ENCODE measurements around the gene AGBL3. TPM values are rescaled to one million over a fixed set of nuclear protein-coding genes. Genes with fewer than 3 reads are reported as not detected.

The AGBL3 gene
- total RNA-seq, 4 donors from 2014 or later, result 0.35 to 3.6 (median 0.55) TPM

- Histone ChIP-seq H3K4me3 (no peak overlapping the region), H3K27ac (peak overlapping the region in 2 of 4 donors; percentile 7 to 12), H3K27me3 (no peaks in the 10 kb centered on the region), H3K36me3 (no peaks in the 10 kb centered on the region), H3K9me3 (no peaks in the 10 kb centered on the region), H3K4me1 (peaks cover 9 to 28% (median 10%) of the 10 kb centered on the region in 3 donors)
- intact Hi-C loops (cut with DNase I), result no loop called here
- no peak for TF ChIP-seq CTCF (IDR thresholded peaks at IDR 0.05)
- TF ChIP-seq POLR2A (IDR thresholded peaks at IDR 0.05), result no peak
- 87 to 100% methylated on average over 1 to 3 of the region's 3 CpGs for WGBS, 2 donors
- no peak for DNase-seq
These were observed 157.8 kb downstream of the AGBL3 start for GRCh38 chr7:135143885-135144668.

- WGBS, 2 donors, result 10 to 23% methylated on average over 6 of the region's 6 CpGs
- peak overlapping the region; percentile 86 to 97 (median 91) for H3K27ac ChIP-seq
- H3K4me1 ChIP-seq, result peaks cover 10 to 50% (median 18%) of the 10 kb centered on the region in 3 donors
- intact Hi-C loops (cut with DNase I), result no loop called here
- H3K9me3 ChIP-seq, result no peaks in the 10 kb centered on the region
- peak overlapping the region; percentile 29 to 74 (median 49) for H3K4me3 ChIP-seq
- H3K27me3 ChIP-seq, result no peaks in the 10 kb centered on the region
- TF ChIP-seq CTCF (IDR thresholded peaks at IDR 0.05) (no peak), POLR2A (IDR thresholded peaks at IDR 0.05) (no peak)
- no peaks in the 10 kb centered on the region for H3K36me3 ChIP-seq
- DNase-seq, result no peak
These were observed 161.1 kb downstream of the AGBL3 start for GRCh38 chr7:135147341-135147898.

GRCh38 chr7:135147899-135148721, 161.8 kb downstream of the AGBL3 start, which contains the start of gene TMEM140:
TSS of gene TMEM140 (plus strand) at chr7:135148072. CDS start at chr7:135164442, 16,370 bp downstream.
- DNase-seq, result no peak
- TF ChIP-seq POLR2A (IDR thresholded peaks at IDR 0.05) (peak in 2 of 4 donors; percentile 43 to 87), CTCF (IDR thresholded peaks at IDR 0.05) (peak in 3 of 6 experiments; percentile 9 to 20 (median 10))
- no peaks in the 10 kb centered on the region for H3K36me3 ChIP-seq
- peaks cover 10 to 50% (median 18%) of the 10 kb centered on the region in 3 donors for H3K4me1 ChIP-seq
- no peaks in the 10 kb centered on the region for H3K9me3 ChIP-seq
- intact Hi-C loops (cut with DNase I), result no loop called here
- peak within 1 kb of the TSS; percentile 29 to 74 (median 49) for H3K4me3 ChIP-seq
- no peaks in the 10 kb centered on the region for H3K27me3 ChIP-seq
- WGBS, 2 donors, result 8 to 15% methylated on average over 13 of the region's 13 CpGs
- peak within 1 kb of the TSS; percentile 86 to 97 (median 91) for H3K27ac ChIP-seq

- no peak for TF ChIP-seq CTCF (IDR thresholded peaks at IDR 0.05)
- TF ChIP-seq POLR2A (IDR thresholded peaks at IDR 0.05), result no peak
- Histone ChIP-seq H3K27ac (peak overlapping the region; percentile 1 to 95 (median 79)), H3K4me1 (peaks cover 10 to 50% (median 18%) of the 10 kb centered on the region in 3 donors), H3K9me3 (peaks cover 0 to under 1% (median 0%) of the 10 kb centered on the region in 3 donors), H3K4me3 (peak overlapping the region in 1 of 4 donors; percentile 74), H3K36me3 (no peaks in the 10 kb centered on the region), H3K27me3 (no peaks in the 10 kb centered on the region)
- WGBS, 2 donors, result 65 to 69% methylated on average over 8 of the region's 8 CpGs
- intact Hi-C loops (cut with DNase I), result no loop called here
- no peak for DNase-seq
These were observed 163.9 kb downstream of the AGBL3 start for GRCh38 chr7:135150072-135150782.
